ENCODE measurements around the gene RFC4. TPM values are rescaled to one million over a fixed set of nuclear protein-coding genes. Genes with fewer than 3 reads are reported as not detected.

Gene RFC4
- total and polyA plus RNA-seq, 2 of the 13 experiments (the other 11 are each of a cell fraction or from before 2014, with no cell fraction given), result 18.5 to 103 TPM

GRCh38 chr3:186783058-186783730 lies 23.1 kb downstream of the RFC4 start, which contains the start of gene EIF4A2 (continued):
- TF ChIP-seq TBX3 (IDR thresholded peaks at IDR 0.05; ENCODE audit: borderline replicate concordance), result peak; percentile 92; the same call in 1 of the 2 replicates
- peak; percentile 31; the same call in 1 of the 2 replicates for TF ChIP-seq SIX1 (CRISPR knock-in tag; IDR thresholded peaks at IDR 0.05; ENCODE audit: borderline replicate concordance)
- TF ChIP-seq, protein P1, sequence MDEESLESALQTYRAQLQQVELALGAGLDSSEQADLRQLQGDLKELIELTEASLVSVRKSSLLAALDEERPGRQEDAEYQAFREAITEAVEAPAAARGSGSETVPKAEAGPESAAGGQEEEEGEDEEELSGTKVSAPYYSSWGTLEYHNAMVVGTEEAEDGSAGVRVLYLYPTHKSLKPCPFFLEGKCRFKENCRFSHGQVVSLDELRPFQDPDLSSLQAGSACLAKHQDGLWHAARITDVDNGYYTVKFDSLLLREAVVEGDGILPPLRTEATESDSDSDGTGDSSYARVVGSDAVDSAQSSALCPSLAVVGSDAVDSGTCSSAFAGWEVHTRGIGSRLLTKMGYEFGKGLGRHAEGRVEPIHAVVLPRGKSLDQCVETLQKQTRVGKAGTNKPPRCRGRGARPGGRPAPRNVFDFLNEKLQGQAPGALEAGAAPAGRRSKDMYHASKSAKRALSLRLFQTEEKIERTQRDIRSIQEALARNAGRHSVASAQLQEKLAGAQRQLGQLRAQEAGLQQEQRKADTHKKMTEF (CRISPR knock-in tag; IDR thresholded peaks at IDR 0.05), result peak; percentile 90
- TF ChIP-seq, protein P2, sequence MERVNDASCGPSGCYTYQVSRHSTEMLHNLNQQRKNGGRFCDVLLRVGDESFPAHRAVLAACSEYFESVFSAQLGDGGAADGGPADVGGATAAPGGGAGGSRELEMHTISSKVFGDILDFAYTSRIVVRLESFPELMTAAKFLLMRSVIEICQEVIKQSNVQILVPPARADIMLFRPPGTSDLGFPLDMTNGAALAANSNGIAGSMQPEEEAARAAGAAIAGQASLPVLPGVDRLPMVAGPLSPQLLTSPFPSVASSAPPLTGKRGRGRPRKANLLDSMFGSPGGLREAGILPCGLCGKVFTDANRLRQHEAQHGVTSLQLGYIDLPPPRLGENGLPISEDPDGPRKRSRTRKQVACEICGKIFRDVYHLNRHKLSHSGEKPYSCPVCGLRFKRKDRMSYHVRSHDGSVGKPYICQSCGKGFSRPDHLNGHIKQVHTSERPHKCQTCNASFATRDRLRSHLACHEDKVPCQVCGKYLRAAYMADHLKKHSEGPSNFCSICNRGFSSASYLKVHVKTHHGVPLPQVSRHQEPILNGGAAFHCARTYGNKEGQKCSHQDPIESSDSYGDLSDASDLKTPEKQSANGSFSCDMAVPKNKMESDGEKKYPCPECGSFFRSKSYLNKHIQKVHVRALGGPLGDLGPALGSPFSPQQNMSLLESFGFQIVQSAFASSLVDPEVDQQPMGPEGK (CRISPR knock-in tag; IDR thresholded peaks at IDR 0.05), result peak; percentile 74
- peak; percentile 68; the same call in 1 of the 2 replicates for TF ChIP-seq SIN3A (IDR thresholded peaks at IDR 0.05; ENCODE audit: borderline replicate concordance, low read depth, low read length)
- no peak for TF ChIP-seq SMARCE1 (IDR thresholded peaks at IDR 0.05; ENCODE audit: borderline replicate concordance)
- TF ChIP-seq, protein P3, sequence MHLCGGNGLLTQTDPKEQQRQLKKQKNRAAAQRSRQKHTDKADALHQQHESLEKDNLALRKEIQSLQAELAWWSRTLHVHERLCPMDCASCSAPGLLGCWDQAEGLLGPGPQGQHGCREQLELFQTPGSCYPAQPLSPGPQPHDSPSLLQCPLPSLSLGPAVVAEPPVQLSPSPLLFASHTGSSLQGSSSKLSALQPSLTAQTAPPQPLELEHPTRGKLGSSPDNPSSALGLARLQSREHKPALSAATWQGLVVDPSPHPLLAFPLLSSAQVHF (CRISPR knock-in tag; IDR thresholded peaks at IDR 0.05), result 0 out of 2 replicates have a peak, but pooled peaks have one; percentile 72
- TF ChIP-seq ZNF816 (CRISPR knock-in tag; IDR thresholded peaks at IDR 0.05; ENCODE audit: borderline replicate concordance), result peak; percentile 38; the same call in 1 of the 2 replicates
- TF ChIP-seq BRD4 (CRISPR knock-in tag; IDR thresholded peaks at IDR 0.05), result peak; percentile 20; the same call in 1 of the 2 replicates
- TF ChIP-seq ELF3 (CRISPR knock-in tag; IDR thresholded peaks at IDR 0.05), result peak; percentile 71
- no peak for TF ChIP-seq SMC3 (IDR thresholded peaks at IDR 0.05; ENCODE audit: low read length)
- TF ChIP-seq NBN (conservative IDR thresholded peaks at IDR 0.05), result no peak
- TF ChIP-seq SMYD3 (CRISPR knock-in tag; IDR thresholded peaks at IDR 0.05), result no peak; the same call in 1 of the 2 replicates
- TF ChIP-seq, protein P4, sequence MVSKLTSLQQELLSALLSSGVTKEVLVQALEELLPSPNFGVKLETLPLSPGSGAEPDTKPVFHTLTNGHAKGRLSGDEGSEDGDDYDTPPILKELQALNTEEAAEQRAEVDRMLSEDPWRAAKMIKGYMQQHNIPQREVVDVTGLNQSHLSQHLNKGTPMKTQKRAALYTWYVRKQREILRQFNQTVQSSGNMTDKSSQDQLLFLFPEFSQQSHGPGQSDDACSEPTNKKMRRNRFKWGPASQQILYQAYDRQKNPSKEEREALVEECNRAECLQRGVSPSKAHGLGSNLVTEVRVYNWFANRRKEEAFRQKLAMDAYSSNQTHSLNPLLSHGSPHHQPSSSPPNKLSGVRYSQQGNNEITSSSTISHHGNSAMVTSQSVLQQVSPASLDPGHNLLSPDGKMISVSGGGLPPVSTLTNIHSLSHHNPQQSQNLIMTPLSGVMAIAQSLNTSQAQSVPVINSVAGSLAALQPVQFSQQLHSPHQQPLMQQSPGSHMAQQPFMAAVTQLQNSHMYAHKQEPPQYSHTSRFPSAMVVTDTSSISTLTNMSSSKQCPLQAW (CRISPR knock-in tag; IDR thresholded peaks at IDR 0.05), result peak; percentile 9; the same call in 1 of the 2 replicates
- peak; percentile 92 for TF ChIP-seq ZNF605 (CRISPR knock-in tag; IDR thresholded peaks at IDR 0.05)
- no peak for TF ChIP-seq ZNF264 (CRISPR knock-in tag; IDR thresholded peaks at IDR 0.05)
- 0 out of 2 replicates have a peak, but pooled peaks have one; percentile 6 for TF ChIP-seq ONECUT2 (CRISPR knock-in tag; IDR thresholded peaks at IDR 0.05)
- peak; percentile 22; the same call in 1 of the 2 replicates for TF ChIP-seq FOXP1 (IDR thresholded peaks at IDR 0.05)
- TF ChIP-seq FOXP1 (CRISPR knock-in tag; IDR thresholded peaks at IDR 0.05), result no peak
- peak; percentile 65 for TF ChIP-seq CREB1 (IDR thresholded peaks at IDR 0.05)
- TF ChIP-seq CREB1 (CRISPR knock-in tag; IDR thresholded peaks at IDR 0.05), result peak; percentile 88

Measured in HepG2 (cell line).